ENCODE data around the gene CD82. TPM values are rescaled to one million over a fixed set of nuclear protein-coding genes. Genes with fewer than 3 reads are reported as not detected.

The CD82 gene
- total RNA-seq, 2 experiments from 2014 or later = 289 to 319 TPM

DNA sequence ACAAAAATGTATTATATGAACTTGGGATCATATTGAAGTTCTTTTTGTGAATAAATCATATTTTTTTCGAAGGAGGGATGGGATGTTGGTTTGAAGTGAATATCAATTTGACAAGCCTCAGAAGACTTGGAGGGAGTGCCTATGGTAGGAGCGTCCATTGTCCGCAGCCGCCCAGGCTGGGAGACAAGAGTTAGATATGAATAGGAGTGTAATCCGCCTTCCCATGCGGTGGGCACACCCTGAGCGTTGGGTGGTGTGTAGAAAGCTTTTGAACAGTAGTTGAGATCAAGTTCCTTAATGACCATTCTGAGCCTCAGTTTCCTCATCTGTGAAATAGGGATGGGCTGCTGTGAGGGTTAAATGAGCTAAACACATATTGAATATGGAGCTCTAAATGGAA, 7.0 kb downstream of the CD82 start:
- ChIA-PET POLR2A (interaction anchor here (1.0 kb wide), 1 partner anchor 13 kb away, joined by 5 read pairs; no protein-coding TSS in a partner anchor), CTCF (interaction anchor here (0.7 to 2.6 kb wide), 3 partner anchors 10 to 44 kb away, joined by 3 to 10 read pairs (median 4); no protein-coding TSS in a partner anchor)
- Mint-ChIP-seq H3K27me3 (no peaks in the 10 kb centered on the region), H3K36me3 (ENCODE audit: low read depth) (peaks cover 85% of the 10 kb centered on the region), H3K9me3 (peaks cover 7% of the 10 kb centered on the region), H3K4me3 (peak overlapping the region; percentile 71), H3K27ac (peak overlapping the region; percentile 100), H3K4me1 (ENCODE audit: low read depth) (peaks cover 93% of the 10 kb centered on the region)
- ATAC-seq (no peak), DNase-seq (no peak)
- TF ChIP-seq, protein P1, sequence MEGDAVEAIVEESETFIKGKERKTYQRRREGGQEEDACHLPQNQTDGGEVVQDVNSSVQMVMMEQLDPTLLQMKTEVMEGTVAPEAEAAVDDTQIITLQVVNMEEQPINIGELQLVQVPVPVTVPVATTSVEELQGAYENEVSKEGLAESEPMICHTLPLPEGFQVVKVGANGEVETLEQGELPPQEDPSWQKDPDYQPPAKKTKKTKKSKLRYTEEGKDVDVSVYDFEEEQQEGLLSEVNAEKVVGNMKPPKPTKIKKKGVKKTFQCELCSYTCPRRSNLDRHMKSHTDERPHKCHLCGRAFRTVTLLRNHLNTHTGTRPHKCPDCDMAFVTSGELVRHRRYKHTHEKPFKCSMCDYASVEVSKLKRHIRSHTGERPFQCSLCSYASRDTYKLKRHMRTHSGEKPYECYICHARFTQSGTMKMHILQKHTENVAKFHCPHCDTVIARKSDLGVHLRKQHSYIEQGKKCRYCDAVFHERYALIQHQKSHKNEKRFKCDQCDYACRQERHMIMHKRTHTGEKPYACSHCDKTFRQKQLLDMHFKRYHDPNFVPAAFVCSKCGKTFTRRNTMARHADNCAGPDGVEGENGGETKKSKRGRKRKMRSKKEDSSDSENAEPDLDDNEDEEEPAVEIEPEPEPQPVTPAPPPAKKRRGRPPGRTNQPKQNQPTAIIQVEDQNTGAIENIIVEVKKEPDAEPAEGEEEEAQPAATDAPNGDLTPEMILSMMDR (IDR thresholded peaks at IDR 0.05) = no peak
- intact Hi-C loops (cut with micrococcal nuclease) = no loop called here

DNA sequence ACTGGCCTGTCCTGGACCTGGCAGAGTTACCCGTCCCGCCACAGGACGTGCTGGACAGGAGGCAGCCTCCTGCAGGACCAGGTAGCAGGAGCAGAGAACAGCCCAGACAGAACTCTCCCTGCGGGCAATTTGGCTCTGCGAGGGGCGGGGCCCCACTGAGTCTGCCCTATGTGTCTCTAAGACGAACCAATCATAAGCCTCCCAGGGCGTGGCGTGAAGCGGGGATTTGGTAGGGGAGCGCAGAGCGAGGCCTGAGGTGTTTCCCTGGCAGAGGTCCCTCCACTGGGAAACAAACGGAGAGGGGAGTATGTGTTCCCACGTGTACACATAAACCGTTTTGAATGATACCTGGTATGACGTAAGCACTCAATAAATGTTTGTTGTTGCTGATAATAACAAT, 7.4 kb downstream of the CD82 start:
- TF ChIP-seq, protein P1 (IDR thresholded peaks at IDR 0.05) = no peak
- DNase-seq = peak; percentile 47
- H3K27ac Mint-ChIP-seq = peak overlapping the region; percentile 100
- ChIA-PET POLR2A (interaction anchor here (1.4 kb wide), 1 partner anchor 13 kb away, joined by 5 read pairs; no protein-coding TSS in a partner anchor), CTCF (interaction anchor here (2.6 kb wide), 1 partner anchor 16 kb away, joined by 10 read pairs; no protein-coding TSS in a partner anchor)
- peaks cover 3% of the 10 kb centered on the region for H3K9me3 Mint-ChIP-seq
- H3K36me3 Mint-ChIP-seq (ENCODE audit: low read depth) = peaks cover 83% of the 10 kb centered on the region
- peaks cover 93% of the 10 kb centered on the region for H3K4me1 Mint-ChIP-seq (ENCODE audit: low read depth)
- ATAC-seq = no peak
- intact Hi-C loops (cut with micrococcal nuclease) = no loop called here
- peak overlapping the region; percentile 71 for H3K4me3 Mint-ChIP-seq
- no peaks in the 10 kb centered on the region for H3K27me3 Mint-ChIP-seq

DNA sequence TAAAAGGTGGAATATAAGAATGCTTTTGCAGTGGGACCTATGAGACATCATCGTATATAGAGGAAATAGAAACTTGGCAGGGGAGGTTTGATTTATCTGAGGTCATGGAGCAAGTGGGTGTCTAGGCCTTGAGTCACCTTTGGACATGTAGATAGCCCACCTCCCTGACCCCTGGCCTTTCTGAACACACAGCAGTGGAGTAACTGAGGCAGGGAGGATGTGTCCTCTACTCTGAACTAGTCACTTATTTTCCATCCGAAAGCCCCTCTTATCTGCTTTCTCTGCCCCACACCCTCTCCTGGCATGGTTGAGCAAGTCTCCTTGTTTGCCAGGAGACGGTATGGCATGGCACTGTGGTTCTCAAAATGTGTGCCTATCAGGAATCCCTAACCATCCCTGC, 7.9 kb downstream of the CD82 start:
- CTCF ChIA-PET = interaction anchor here (1.1 to 1.8 kb wide), 3 partner anchors 19 to 44 kb away, joined by 3 to 8 read pairs (median 8); no protein-coding TSS in a partner anchor
- TF ChIP-seq, protein P1 (IDR thresholded peaks at IDR 0.05) = no peak
- Mint-ChIP-seq H3K9me3 (no peaks in the 10 kb centered on the region), H3K36me3 (ENCODE audit: low read depth) (peaks cover 80% of the 10 kb centered on the region), H3K4me1 (ENCODE audit: low read depth) (peaks cover 92% of the 10 kb centered on the region), H3K27me3 (no peaks in the 10 kb centered on the region), H3K27ac (peak overlapping the region; percentile 100), H3K4me3 (peak overlapping the region; percentile 71)
- ATAC-seq (peak; percentile 32), DNase-seq (peak; percentile 78)
- POLR2A ChIA-PET = interaction anchor here (1.1 to 1.9 kb wide), 4 partner anchors 8 to 39 kb away, joined by 3 to 8 read pairs (median 5); partner anchors contain the start of gene CD82
- intact Hi-C loops (cut with micrococcal nuclease) = no loop called here

DNA sequence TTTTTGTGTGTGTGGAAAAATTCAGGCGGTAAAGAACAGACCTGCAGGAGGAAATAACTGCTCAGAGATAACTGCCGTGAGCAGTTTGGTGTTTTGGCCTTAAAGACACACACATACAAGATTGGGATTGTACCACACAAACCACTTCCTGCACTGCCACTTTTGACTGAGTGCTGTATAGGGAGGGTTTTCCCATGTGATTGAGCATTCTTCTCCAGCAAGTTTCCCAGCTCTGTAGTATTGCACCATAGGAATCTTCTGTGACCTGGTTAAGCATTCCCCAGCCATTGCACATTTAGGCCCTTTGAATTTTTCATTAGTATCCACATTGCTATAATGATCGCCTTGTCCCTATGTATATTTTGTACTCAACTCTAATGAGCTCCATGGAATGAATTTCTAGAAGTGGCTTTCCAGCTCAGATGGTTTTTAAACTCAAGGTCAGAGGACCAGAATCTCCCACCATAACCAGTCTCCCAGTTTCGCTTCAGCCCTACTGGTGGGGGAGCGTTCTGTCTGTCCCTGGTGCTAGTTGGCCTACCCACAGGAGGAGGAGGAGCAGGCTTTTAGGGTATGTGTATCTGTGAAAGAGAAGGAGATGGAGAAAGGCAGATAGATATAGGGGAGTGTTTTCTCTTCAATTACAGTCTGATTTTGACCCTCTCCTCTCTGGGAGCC, 9.3 kb downstream of the CD82 start:
- H3K4me1 Mint-ChIP-seq (ENCODE audit: low read depth) = peaks cover 90% of the 10 kb centered on the region
- TF ChIP-seq, protein P1 (IDR thresholded peaks at IDR 0.05) = no peak
- POLR2A ChIA-PET = interaction anchor here (0.7 to 1.9 kb wide), 10 partner anchors 9 to 37 kb away, joined by 3 to 8 read pairs (median 4); partner anchors contain the start of gene CD82
- H3K4me3 Mint-ChIP-seq = peak overlapping the region; percentile 71
- H3K9me3 Mint-ChIP-seq = no peaks in the 10 kb centered on the region
- H3K36me3 Mint-ChIP-seq (ENCODE audit: low read depth) = peaks cover 82% of the 10 kb centered on the region
- CTCF ChIA-PET = interaction anchor here (1.4 to 1.8 kb wide), 4 partner anchors 9 to 42 kb away, joined by 4 to 8 read pairs (median 6); partner anchors contain the start of gene CD82
- no peaks in the 10 kb centered on the region for H3K27me3 Mint-ChIP-seq
- intact Hi-C loops (cut with micrococcal nuclease) = loop anchor here (2.0 kb wide), 1 partner anchor 22 kb away; no protein-coding TSS in a partner anchor
- DNase-seq (peak; percentile 84), ATAC-seq (peak; percentile 53)
- peak overlapping the region; percentile 100 for H3K27ac Mint-ChIP-seq

All from activated CD8-positive, alpha-beta T cell treated with anti-CD3 and anti-CD28 coated beads for 36 hours (primary cell).